ENCODE data around the gene APBA2. TPM values are rescaled to one million over a fixed set of nuclear protein-coding genes. Genes with fewer than 3 reads are reported as not detected.

Gene APBA2
- total RNA-seq, 1 experiment from 2014 or later: 11.2 TPM

- Mint-ChIP-seq H3K4me3 (no peak overlapping the region), H3K9me3 (no peaks in the 10 kb centered on the region), H3K4me1 (peaks cover 12% of the 10 kb centered on the region), H3K27ac (no peak overlapping the region), H3K27me3 (ENCODE audit: low read depth) (no peaks in the 10 kb centered on the region), H3K36me3 (0 out of 2 replicates have a peak, but pooled peaks cover 2% of the 10 kb centered on the region)
- DNase-seq (ENCODE audit: low spot score) (peak; percentile 3), ATAC-seq (no peak)
- POLR2A ChIA-PET: interaction anchor here (0.5 kb wide), 1 partner anchor 649 kb away, joined by 5 read pairs; no protein-coding TSS in a partner anchor
- CTCF ChIA-PET: interaction anchor here (1.1 to 5.6 kb wide), 10 partner anchors 7 to 183 kb away, joined by 3 to 44 read pairs (median 4); no protein-coding TSS in a partner anchor
- no peak for TF ChIP-seq USF2 (CRISPR knock-in tag; IDR thresholded peaks at IDR 0.05)
- TF ChIP-seq JAZF1 (CRISPR knock-in tag; IDR thresholded peaks at IDR 0.05): no peak
- no peak for TF ChIP-seq TEAD4 (CRISPR knock-in tag; IDR thresholded peaks at IDR 0.05)
- TF ChIP-seq ZBTB21 (CRISPR knock-in tag; IDR thresholded peaks at IDR 0.05; ENCODE audit: borderline replicate concordance): no peak
- TF ChIP-seq SMAD4 (CRISPR knock-in tag; IDR thresholded peaks at IDR 0.05): no peak
- no peak for TF ChIP-seq SMAD3 (CRISPR knock-in tag; IDR thresholded peaks at IDR 0.05; ENCODE audit: borderline replicate concordance)
- no peak for TF ChIP-seq ZNF232 (CRISPR knock-in tag; IDR thresholded peaks at IDR 0.05)
- no peak for TF ChIP-seq ZNF425 (CRISPR knock-in tag; conservative IDR thresholded peaks at IDR 0.05)
- no peak for TF ChIP-seq GTF2I (CRISPR knock-in tag; conservative IDR thresholded peaks at IDR 0.05)
- no peak for TF ChIP-seq ZBTB43 (CRISPR knock-in tag; IDR thresholded peaks at IDR 0.05)
- no peak for TF ChIP-seq TEAD1 (CRISPR knock-in tag; IDR thresholded peaks at IDR 0.05)
- TF ChIP-seq ZNF532 (CRISPR knock-in tag; IDR thresholded peaks at IDR 0.05; ENCODE audit: borderline replicate concordance): no peak
- TF ChIP-seq SP1 (CRISPR knock-in tag; conservative IDR thresholded peaks at IDR 0.05): no peak
- TF ChIP-seq ATF6 (CRISPR knock-in tag; IDR thresholded peaks at IDR 0.05): no peak
These were observed 34.2 kb downstream of the APBA2 start for GRCh38 chr15:28919679-28920655.
